Upper lobe of right lung (tissue), 1 donor: ENCODE measurements around the gene B3GNT7. TPM values are rescaled to one million over a fixed set of nuclear protein-coding genes. Genes with fewer than 3 reads are reported as not detected.
"Not testable (repeated sequence)": the region's sequence is repeated elsewhere in the genome, so short reads cannot be mapped to it uniquely, and the experiment has no call there.

Experiments
- ATAC-seq: fragments of 200-7000 bp; cut with Tn5 transposase; one replicate; pipeline ENCODE4 v1.9.1; 2020; ENCODE audit warnings: mild to moderate bottlenecking, moderate library complexity
- DNase-seq: peaks from one replicate; pipeline ENCODE4 v3.0.0-alpha.2; 2020
- H3K27ac ChIP-seq: fragments of 200-600 bp; one replicate; pipeline ENCODE4 v1.8.0; 2022
- H3K27me3 ChIP-seq: fragments of 200-600 bp; one replicate; pipeline ENCODE4 v1.8.0; 2022; ENCODE audit warnings: mild to moderate bottlenecking
- H3K36me3 ChIP-seq: fragments of 200-600 bp; one replicate; pipeline ENCODE4 v1.8.0; 2022
- H3K4me1 ChIP-seq: fragments of 200-600 bp; one replicate; pipeline ENCODE4 v1.8.0; 2022
- H3K4me3 ChIP-seq: fragments of 200-600 bp; one replicate; pipeline ENCODE4 v1.8.0; 2022; ENCODE audit warnings: mild to moderate bottlenecking
- H3K9me3 ChIP-seq: fragments of 200-600 bp; one replicate; pipeline ENCODE4 v1.8.0; 2022
- intact Hi-C: fragments of 100-400 bp; cut with DNase I; formaldehyde crosslinking; loops from one replicate; pipeline ENCODE4 v1.11.0; 2022
- total RNA-seq: library from RNA; stranded (reverse); fragmentation: NEBNext Ultra II Directional; extraction: Animal tissue kit (Norgen Biotek cat#: 25700); gene quantifications from one replicate; pipeline ENCODE4 v1.2.1, GENCODE V29; 2021
- TF ChIP-seq, protein P1 (sequence below): fragments of 200-600 bp; IDR thresholded peaks from one replicate; pipeline ENCODE4 v1.8.0; 2022; ENCODE audit warnings: antibody characterized with exemption
- donor health status: DM: no; HTN: yes; CAD: no; lungs with severe emphysema.

B3GNT7 gene
- total RNA-seq, 1 donor from 2014 or later = 53.5 TPM

DNA sequence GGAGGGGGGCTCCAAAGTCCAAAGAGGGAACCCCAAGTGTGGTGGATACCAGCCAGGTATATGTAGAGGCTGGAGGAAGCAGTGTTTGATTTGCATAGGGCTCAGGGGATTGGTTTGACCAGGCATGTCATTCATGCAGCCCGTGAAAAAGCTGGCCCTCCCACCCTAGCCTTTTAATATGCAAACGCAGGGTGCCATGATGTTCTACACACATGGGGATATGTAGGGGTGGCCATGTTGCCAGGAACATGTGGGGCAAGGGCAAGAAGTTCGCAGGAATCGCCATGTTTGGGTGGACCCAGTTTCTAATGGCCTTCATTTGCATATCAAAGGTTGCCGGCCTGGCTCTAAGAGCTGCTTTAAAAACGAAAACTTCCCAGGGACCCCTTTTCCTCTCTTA lies 33.6 kb downstream of the B3GNT7 start:
- no peak for ATAC-seq
- no peak overlapping the region for H3K27ac ChIP-seq
- no peak for DNase-seq
- H3K4me1 ChIP-seq = no peaks in the 10 kb centered on the region
- no peaks in the 10 kb centered on the region for H3K9me3 ChIP-seq
- no peak overlapping the region for H3K4me3 ChIP-seq
- TF ChIP-seq, protein P1, sequence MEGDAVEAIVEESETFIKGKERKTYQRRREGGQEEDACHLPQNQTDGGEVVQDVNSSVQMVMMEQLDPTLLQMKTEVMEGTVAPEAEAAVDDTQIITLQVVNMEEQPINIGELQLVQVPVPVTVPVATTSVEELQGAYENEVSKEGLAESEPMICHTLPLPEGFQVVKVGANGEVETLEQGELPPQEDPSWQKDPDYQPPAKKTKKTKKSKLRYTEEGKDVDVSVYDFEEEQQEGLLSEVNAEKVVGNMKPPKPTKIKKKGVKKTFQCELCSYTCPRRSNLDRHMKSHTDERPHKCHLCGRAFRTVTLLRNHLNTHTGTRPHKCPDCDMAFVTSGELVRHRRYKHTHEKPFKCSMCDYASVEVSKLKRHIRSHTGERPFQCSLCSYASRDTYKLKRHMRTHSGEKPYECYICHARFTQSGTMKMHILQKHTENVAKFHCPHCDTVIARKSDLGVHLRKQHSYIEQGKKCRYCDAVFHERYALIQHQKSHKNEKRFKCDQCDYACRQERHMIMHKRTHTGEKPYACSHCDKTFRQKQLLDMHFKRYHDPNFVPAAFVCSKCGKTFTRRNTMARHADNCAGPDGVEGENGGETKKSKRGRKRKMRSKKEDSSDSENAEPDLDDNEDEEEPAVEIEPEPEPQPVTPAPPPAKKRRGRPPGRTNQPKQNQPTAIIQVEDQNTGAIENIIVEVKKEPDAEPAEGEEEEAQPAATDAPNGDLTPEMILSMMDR = no peak
- no peaks in the 10 kb centered on the region for H3K36me3 ChIP-seq
- H3K27me3 ChIP-seq = no peaks in the 10 kb centered on the region
- intact Hi-C loops = no loop called here

DNA sequence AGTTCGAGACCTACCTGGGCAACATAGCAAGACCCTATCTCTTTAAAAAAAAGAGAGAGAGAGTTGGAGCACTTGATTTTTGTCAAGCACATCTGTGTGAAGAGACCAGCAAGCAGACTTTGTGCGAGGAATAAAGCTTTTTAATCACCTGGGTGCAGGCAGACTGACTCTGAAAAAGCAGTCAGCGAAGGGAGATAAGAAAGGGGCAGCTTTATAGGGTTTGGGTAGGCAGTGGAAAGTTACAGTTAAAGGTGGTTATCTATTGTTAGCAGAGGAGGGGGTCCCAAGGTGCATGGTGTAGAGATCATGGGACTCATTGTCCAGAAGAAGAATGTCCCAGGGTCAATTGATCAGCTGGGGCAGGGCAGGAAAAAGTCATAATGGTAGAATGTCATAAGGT lies 34.4 kb downstream of the B3GNT7 start:
- Histone ChIP-seq H3K4me1 (no peaks in the 10 kb centered on the region), H3K27me3 (no peaks in the 10 kb centered on the region), H3K9me3 (no peaks in the 10 kb centered on the region), H3K36me3 (no peaks in the 10 kb centered on the region), H3K27ac (no peak overlapping the region), H3K4me3 (no peak overlapping the region)
- ATAC-seq (no peak), DNase-seq (no peak)
- intact Hi-C loops = no loop called here
- TF ChIP-seq, protein P1 = no peak

DNA sequence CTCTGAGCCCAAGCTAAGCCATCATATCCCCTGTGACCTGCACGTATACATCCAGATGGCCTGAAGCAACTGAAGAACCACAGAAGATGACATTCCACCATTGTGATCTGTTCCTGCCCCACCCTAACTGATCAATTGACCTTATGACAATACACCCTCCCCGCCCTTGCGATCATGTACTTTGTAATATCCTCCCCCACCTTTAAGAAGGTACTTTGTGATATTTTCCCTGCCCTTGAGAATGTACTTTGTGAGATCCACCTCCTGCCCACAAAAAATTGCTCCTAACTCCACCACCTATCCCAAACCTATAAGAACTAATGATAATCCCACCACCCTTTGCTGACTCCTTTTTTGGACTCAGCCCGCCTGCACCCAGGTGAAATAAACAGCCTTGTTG lies 34.9 kb downstream of the B3GNT7 start:
- DNase-seq, H3K4me1 ChIP-seq, ATAC-seq, H3K4me3 ChIP-seq, H3K9me3 ChIP-seq, intact Hi-C loops, H3K27me3 ChIP-seq, H3K36me3 ChIP-seq, H3K27ac ChIP-seq: not testable (repeated sequence)

DNA sequence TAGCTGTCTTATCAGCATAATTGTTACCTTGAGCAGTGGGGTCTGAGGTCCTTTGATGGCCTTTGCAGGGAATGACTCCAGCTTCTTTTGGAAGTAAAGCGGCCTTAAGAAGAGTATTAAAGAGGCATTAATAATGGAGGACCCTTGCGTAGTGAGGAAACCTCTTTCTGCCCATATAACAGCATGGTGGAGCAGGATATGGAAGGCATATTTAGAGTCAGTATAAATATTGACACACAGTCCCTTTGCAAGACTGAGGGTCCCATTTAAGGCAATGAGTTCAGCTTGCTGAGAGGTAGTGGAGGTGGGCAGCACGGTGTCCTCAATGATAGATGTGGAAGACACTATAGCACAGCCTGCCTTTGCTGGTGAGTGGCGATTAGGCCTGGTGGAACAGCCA lies 36.1 kb downstream of the B3GNT7 start:
- H3K9me3 ChIP-seq = no peaks in the 10 kb centered on the region
- H3K4me3 ChIP-seq = no peak overlapping the region
- no peaks in the 10 kb centered on the region for H3K36me3 ChIP-seq
- DNase-seq (no peak), ATAC-seq (no peak)
- no peaks in the 10 kb centered on the region for H3K27me3 ChIP-seq
- intact Hi-C loops = no loop called here
- TF ChIP-seq, protein P1 = no peak
- H3K27ac ChIP-seq = no peak overlapping the region
- H3K4me1 ChIP-seq = no peaks in the 10 kb centered on the region

DNA sequence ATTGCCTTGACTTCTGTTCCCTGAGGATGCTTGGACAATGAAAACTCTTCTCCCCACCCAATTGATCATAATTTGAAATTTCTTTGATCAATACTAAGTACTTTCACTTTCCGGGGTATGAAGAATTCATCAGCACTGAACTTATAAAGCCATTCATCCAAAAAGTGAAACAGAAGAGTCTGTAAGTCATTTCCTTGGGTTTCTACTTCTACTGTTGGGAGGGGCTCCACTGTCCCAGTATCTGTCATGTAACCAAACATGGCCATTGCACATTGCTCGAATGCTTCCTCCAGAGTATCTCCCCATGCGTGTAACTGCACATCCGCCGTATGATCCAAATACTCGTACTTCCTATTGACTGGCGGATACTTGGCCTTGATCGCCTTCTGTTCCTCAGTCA lies 38.5 kb downstream of the B3GNT7 start:
- H3K36me3 ChIP-seq = no peaks in the 10 kb centered on the region
- no peak for ATAC-seq
- H3K9me3 ChIP-seq = no peaks in the 10 kb centered on the region
- TF ChIP-seq, protein P1 = no peak
- H3K4me3 ChIP-seq = no peak overlapping the region
- H3K27me3 ChIP-seq = no peaks in the 10 kb centered on the region
- H3K27ac ChIP-seq = no peak overlapping the region
- DNase-seq = no peak
- no peaks in the 10 kb centered on the region for H3K4me1 ChIP-seq
- intact Hi-C loops = no loop called here

DNA sequence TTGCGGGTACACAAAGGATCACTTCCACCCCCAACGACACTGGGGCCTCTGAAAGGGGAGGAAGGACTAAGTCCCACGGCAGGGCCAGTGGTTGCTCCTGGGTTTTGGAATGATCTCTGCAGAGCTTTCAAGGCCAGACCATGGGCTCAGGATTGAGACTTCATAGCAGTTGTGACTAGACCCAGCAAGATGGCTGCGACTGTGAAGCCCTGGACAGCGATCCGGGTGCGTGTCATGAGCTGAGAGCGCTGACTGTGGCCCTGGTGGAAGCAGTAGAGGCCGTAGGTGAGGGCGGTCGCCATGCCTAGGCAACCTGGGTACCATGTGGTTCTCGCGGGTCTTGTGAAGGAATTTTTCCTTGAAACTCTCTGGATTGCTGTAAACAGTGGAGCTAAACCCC lies 41.4 kb downstream of the B3GNT7 start:
- TF ChIP-seq, protein P1 = no peak
- intact Hi-C loops = no loop called here
- H3K9me3 ChIP-seq = no peaks in the 10 kb centered on the region
- peak; percentile 48 for DNase-seq
- H3K36me3 ChIP-seq = no peaks in the 10 kb centered on the region
- H3K27me3 ChIP-seq = no peaks in the 10 kb centered on the region
- H3K4me1 ChIP-seq = no peaks in the 10 kb centered on the region
- H3K27ac ChIP-seq = no peak overlapping the region
- no peak overlapping the region for H3K4me3 ChIP-seq
- no peak for ATAC-seq
